HFF-Myc (cell line): Measurements from ENCODE around the gene BRI3.
"Not testable (repeated sequence)": the region's sequence is repeated elsewhere in the genome, so short reads cannot be mapped to it uniquely, and the experiment has no call there.

Experiments
- DNase-seq: peaks from one replicate; pipeline ENCODE4 v3.0.0-alpha.2; 2011; ENCODE audit warnings: low read depth; ENCODE audit errors: extremely low read depth
- H3K4me3 ChIP-seq: replicated peaks from 2 replicates; pipeline ENCODE4 v1.5.1; 2011; ENCODE audit warnings: low read depth, mild to moderate bottlenecking, control low read depth, low read length
- TF ChIP-seq, protein P1 (sequence below): IDR thresholded peaks from 2 replicates; pipeline ENCODE4 v1.5.1; 2012; ENCODE audit warnings: mild to moderate bottlenecking, low read depth, low read length, control low read depth; ENCODE audit errors: missing control alignments

BRI3 gene

DNA sequence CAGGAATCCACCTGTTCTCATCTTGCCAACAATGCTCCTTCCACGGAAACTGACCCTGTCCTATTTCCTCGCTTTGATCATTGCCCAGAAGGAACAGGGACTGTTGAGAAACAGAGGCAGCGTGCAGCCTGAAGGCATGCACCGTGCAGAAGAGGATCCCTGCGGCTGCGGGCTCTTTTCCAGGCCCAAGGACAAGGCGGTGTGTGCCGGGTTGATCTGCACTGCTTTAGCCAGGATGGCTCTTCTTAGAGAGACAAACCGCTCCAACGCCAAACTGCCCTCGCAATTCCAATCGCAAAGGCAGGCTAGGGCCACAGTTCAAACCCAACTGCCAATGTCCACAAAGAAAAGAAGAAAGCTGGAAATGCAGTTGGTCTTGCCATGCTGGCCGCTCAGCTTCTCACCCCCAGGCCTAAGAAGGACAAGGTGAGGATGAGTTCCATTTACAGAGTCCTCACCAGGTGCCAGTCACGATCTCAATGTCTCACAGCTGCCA lies 26.5 kb downstream of the BRI3 start:
- no peak for DNase-seq
- TF ChIP-seq, protein P1, sequence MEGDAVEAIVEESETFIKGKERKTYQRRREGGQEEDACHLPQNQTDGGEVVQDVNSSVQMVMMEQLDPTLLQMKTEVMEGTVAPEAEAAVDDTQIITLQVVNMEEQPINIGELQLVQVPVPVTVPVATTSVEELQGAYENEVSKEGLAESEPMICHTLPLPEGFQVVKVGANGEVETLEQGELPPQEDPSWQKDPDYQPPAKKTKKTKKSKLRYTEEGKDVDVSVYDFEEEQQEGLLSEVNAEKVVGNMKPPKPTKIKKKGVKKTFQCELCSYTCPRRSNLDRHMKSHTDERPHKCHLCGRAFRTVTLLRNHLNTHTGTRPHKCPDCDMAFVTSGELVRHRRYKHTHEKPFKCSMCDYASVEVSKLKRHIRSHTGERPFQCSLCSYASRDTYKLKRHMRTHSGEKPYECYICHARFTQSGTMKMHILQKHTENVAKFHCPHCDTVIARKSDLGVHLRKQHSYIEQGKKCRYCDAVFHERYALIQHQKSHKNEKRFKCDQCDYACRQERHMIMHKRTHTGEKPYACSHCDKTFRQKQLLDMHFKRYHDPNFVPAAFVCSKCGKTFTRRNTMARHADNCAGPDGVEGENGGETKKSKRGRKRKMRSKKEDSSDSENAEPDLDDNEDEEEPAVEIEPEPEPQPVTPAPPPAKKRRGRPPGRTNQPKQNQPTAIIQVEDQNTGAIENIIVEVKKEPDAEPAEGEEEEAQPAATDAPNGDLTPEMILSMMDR: no peak
- no peak overlapping the region for H3K4me3 ChIP-seq

DNA sequence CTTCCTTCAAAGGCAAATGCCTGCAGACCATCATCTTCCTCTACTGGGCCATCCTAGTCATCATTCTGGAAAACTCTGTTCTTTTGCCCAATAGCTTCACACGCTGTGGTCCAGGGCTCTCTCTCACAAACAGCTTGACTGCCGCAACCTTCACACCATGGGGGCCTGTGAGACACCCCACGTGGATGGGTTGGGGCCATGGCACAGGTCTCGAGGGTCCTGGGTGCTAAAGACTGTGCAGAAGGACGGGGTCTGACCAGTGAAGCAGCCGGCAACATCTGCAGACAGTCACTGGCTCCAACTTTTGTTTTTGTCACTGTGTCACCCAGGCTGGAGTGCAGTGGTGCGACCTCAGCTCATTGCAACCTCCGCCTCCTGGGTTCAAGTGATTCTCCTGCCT lies 28.1 kb downstream of the BRI3 start:
- no peak for DNase-seq
- H3K4me3 ChIP-seq: no peak overlapping the region
- TF ChIP-seq, protein P1: no peak

DNA sequence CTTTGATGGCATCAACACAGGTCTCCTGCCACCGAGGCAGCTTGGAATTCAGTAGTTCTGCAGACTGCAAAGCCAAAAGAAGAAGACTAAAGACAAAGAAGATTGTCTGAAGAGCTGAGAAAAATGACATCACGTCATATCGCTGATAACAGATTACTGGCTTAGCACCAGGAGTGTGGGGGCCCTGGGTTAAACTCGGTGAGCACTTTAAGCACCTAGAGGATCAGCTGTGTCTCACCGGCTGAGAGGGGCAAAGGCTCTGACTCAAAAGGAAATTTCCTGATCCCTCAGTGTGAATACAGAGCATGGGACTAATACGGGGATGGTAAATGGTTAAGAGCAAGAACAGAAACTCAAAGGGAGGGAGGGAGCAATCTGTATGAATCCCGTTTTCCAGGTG lies 30.7 kb downstream of the BRI3 start:
- DNase-seq: no peak
- TF ChIP-seq, protein P1: no peak
- H3K4me3 ChIP-seq: no peak overlapping the region

DNA sequence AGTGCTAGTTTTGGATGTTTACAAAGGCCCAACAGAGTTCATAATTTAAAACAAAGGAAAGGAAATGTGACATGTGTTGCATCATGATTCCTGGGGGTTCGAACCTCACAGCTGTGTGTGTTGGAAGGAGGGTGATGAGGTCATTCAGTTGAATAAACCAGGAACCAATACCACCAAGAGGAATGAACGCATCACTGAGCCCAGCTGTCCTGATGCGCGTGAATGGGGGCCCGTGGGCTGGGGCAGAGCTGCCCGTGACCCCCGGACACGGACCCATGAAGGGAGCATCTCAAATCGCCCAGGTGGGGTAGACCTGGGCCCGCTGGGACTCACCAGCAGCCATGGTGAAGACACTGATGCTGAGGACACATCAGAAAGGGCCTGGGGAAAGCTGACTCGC lies 33.0 kb downstream of the BRI3 start:
- TF ChIP-seq, protein P1: no peak
- DNase-seq: no peak
- no peak overlapping the region for H3K4me3 ChIP-seq

DNA sequence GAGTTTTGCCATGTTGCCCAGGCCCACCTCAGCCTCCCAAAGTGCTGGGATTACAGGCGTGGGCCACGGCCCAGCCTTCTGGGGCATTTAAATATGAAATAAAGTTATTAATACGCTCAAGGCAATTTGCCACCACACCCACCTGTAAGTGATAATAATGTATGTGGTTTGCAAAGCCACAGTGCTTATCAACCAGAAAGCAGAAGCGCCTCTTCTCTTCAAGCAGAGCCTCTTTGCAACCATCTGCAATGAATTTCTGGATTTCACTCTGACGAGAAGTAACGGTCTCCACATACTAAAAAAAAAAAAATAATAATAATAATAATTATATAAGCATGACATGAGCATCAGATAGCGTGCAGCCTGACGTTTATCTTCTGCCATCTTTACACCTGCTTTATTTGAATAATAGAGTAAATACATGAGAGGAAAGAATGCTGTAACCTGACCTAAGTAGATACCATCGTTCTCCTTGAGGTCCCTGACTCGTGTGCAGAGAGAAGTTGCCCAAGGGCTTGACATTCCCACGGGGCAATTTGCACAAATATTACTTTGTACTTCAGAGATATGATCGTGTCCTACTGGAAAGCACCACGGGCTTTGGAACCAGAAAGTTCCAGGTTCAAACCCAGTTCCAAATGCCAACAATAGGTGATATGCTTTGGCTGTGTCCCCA lies 34.0 kb downstream of the BRI3 start:
- no peak for DNase-seq
- TF ChIP-seq, protein P1: no peak
- H3K4me3 ChIP-seq: no peak overlapping the region

DNA sequence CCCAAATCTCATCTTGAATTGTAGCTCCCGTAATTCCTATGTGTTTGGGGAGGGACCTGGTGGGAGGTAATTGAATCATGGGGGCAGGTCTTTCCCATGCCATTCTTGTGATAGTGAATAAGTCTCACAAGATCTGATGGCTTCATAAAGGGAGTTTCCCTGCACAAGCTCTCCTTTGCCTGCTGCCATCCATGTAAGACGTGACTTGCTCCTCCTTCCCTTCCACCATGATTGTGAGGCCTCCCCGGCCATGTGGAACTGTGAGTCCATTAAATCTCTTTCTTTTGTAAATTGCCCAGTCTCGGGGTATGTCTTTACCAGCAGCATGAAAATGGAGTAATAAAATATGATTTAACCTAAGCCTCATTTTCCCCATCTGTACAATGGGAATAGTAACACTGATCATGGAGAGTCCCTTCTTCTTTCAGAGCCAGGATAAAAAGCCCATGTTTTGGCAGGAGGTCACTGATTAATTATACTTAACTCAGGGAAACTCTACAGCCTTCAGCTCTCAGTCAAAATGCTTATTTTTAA lies 34.6 kb downstream of the BRI3 start:
- not testable (repeated sequence) for H3K4me3 ChIP-seq, DNase-seq

DNA sequence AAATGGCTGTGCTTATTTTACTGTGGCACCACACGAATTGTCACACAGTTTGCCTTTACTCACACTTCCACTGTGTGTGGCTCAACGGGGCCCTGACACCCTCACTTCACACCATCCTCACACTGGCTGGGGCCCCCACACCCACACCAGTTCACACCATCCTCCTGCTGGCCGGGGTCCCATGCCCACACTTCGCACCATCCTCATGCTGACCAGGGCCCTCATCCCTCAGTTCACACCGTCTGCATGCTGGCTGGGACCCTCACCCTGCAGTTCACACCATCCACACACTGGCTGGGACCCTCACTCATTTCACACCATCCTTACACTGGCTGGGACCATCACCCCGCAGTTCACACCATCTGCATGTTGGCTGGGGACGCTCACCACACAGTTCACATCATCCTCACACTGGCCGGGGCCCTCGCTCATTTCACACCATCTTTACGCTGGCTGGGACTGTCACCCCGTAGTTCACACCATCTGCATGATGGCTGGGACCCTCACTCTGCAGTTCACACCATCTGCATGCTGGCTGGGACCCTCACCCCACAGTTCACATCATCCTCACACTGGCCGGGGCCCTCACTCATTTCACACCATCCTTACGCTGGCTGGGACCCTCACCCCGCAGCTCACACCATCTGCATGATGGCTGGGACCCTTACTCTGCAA lies 36.0 kb downstream of the BRI3 start:
- DNase-seq: no peak
- no peak overlapping the region for H3K4me3 ChIP-seq
- TF ChIP-seq, protein P1: no peak
